Measurements from ENCODE around the gene MDC1.
A peak's percentile ranks its signal among the peaks of the same experiment; 100 is the strongest.
"Not testable (repeated sequence)": the region's sequence is repeated elsewhere in the genome, so short reads cannot be mapped to it uniquely, and the experiment has no call there.

The MDC1 gene

GRCh38 chr6:30721198-30722024 lies 4.3 kb upstream of the MDC1 start:
- TF ChIP-seq CTCF (IDR thresholded peaks at IDR 0.05; ENCODE audit: control insufficient read depth, insufficient read depth, low read depth, low read length, missing control alignments): peak; percentile 32
- peak overlapping the region; percentile 96 for H3K4me3 ChIP-seq (ENCODE audit: control insufficient read depth, low read depth, low read length)
- no peak for DNase-seq (ENCODE audit: low read depth)

GRCh38 chr6:30720738-30721197 lies 3.7 kb upstream of the MDC1 start:
- TF ChIP-seq CTCF (IDR thresholded peaks at IDR 0.05; ENCODE audit: control insufficient read depth, insufficient read depth, low read depth, low read length, missing control alignments): no peak
- no peak for DNase-seq (ENCODE audit: low read depth)
- H3K4me3 ChIP-seq (ENCODE audit: control insufficient read depth, low read depth, low read length): peak overlapping the region; percentile 59

GRCh38 chr6:30719791-30720737 lies 3.0 kb upstream of the MDC1 start, which contains the start of gene TUBB:
Gene TUBB (plus strand): TSS chr6:30720352. CDS start chr6:30720507, 155 bp downstream.
- no peak for TF ChIP-seq CTCF (IDR thresholded peaks at IDR 0.05; ENCODE audit: control insufficient read depth, insufficient read depth, low read depth, low read length, missing control alignments)
- DNase-seq (ENCODE audit: low read depth): peak; percentile 90
- H3K4me3 ChIP-seq (ENCODE audit: control insufficient read depth, low read depth, low read length): peak within 1 kb of the TSS; percentile 60

GRCh38 chr6:30719356-30719755 lies 2.3 kb upstream of the MDC1 start:
- peak overlapping the region; percentile 60 for H3K4me3 ChIP-seq (ENCODE audit: control insufficient read depth, low read depth, low read length)
- DNase-seq (ENCODE audit: low read depth): no peak
- TF ChIP-seq CTCF (IDR thresholded peaks at IDR 0.05; ENCODE audit: control insufficient read depth, insufficient read depth, low read depth, low read length, missing control alignments): no peak

- DNase-seq (ENCODE audit: low read depth): not testable (repeated sequence)
- peak overlapping the region; percentile 18 for H3K4me3 ChIP-seq (ENCODE audit: control insufficient read depth, low read depth, low read length)
Measured at GRCh38 chr6:30717845-30718720, 1.0 kb upstream of the MDC1 start.

- TF ChIP-seq CTCF (IDR thresholded peaks at IDR 0.05; ENCODE audit: control insufficient read depth, insufficient read depth, low read depth, low read length, missing control alignments): no peak
- peak overlapping the region; percentile 79 for H3K4me3 ChIP-seq (ENCODE audit: control insufficient read depth, low read depth, low read length)
- DNase-seq (ENCODE audit: low read depth): no peak
Measured at GRCh38 chr6:30716879-30717128, 277 bp downstream of the MDC1 start.

All from AG09309 (cell line).